B cell (primary cell): ENCODE data around the gene CCT8L2. TPM values are rescaled to one million over a fixed set of nuclear protein-coding genes. Genes with fewer than 3 reads are reported as not detected.
"Not testable (repeated sequence)": the region's sequence is repeated elsewhere in the genome, so short reads cannot be mapped to it uniquely, and the experiment has no call there.

Experiments used
- ATAC-seq: fragments of 200-7000 bp; cut with Tn5 transposase; one replicate; pipeline ENCODE4 v1.10.0; 2021; ENCODE audit warnings: low read depth, mild to moderate bottlenecking, moderate number of reproducible peaks, moderate library complexity
- CTCF ChIA-PET: fragments of 350-600 bp; sonication (Branson Sonifier 250); formaldehyde crosslinking; loops from one replicate; lab custom pipeline; 2021; ENCODE audit warnings: antibody characterized with exemption, inconsistent platforms; lab: Charles Lee
- POLR2A ChIA-PET: fragments of 350-600 bp; sonication (Branson Sonifier 250); formaldehyde crosslinking; loops from one replicate; lab custom pipeline; 2021; ENCODE audit warnings: antibody characterized with exemption; lab: Charles Lee
- DNase-seq: peaks from one replicate; pipeline ENCODE4 v3.0.0; 2013
- H2AFZ ChIP-seq: 2 replicates; pipeline ENCODE4 v1.6.1; 2012; ENCODE audit warnings: mild to moderate bottlenecking, low read depth, low read length; ENCODE audit not compliant: insufficient read depth, poor library complexity, severe bottlenecking
- H3K27ac ChIP-seq, 2 donors: 1 replicate in 1 of 2; 2 replicates in 1 of 2; pipeline ENCODE4 v1.5.1; 2012 to 2013; ENCODE audit warnings: low read length in 2 of 2, mild to moderate bottlenecking in 2 of 2, moderate library complexity in 1 of 2
- H3K27me3 ChIP-seq, 4 experiments: fragments of 200-600 bp in 1 of 4; sonication (generic) in 1 of 4; replicated peaks in 1 of 4; 1 replicate in 2 of 4; 2 replicates in 2 of 4; pipeline versions ENCODE4 v1.6.1 to v1.7.0; 2013 to 2016; ENCODE audit warnings: low read length in 3 of 4, mild to moderate bottlenecking in 2 of 4, mixed read lengths in 1 of 4, moderate library complexity in 1 of 4; ENCODE audit not compliant: insufficient read depth in 4 of 4, control insufficient read depth in 3 of 4; ENCODE audit errors: control extremely low read depth in 1 of 4
- H3K36me3 ChIP-seq, 2 experiments: replicated peaks in 1 of 2; 1 replicate in 1 of 2; 2 replicates in 1 of 2; pipeline versions ENCODE4 v1.6.1 to v1.7.1; 2013; ENCODE audit warnings: low read length in 1 of 2; ENCODE audit not compliant: insufficient read depth in 2 of 2, control insufficient read depth in 1 of 2; ENCODE audit errors: control extremely low read depth in 1 of 2, extremely low read depth in 1 of 2
- H3K4me1 ChIP-seq, 2 donors: fragments of 200-600 bp in 1 of 2; sonication (generic) in 1 of 2; 1 replicate in 1 of 2; 2 replicates in 1 of 2; pipeline versions ENCODE4 v1.5.1 to v1.6.1; 2013 to 2017; ENCODE audit warnings: low read length in 2 of 2; ENCODE audit not compliant: control insufficient read depth in 2 of 2, insufficient read depth in 2 of 2
- H3K4me2 ChIP-seq: replicated peaks from 2 replicates; pipeline ENCODE3; 2012; ENCODE audit warnings: mild to moderate bottlenecking, low read depth, low read length; ENCODE audit not compliant: poor library complexity, severe bottlenecking
- H3K4me3 ChIP-seq, 5 experiments: fragments of 200-600 bp in 1 of 5; sonication (generic) in 1 of 5; 1 replicate in 3 of 5; 2 replicates in 2 of 5; pipeline versions ENCODE4 v1.5.1 to v1.7.0; 2011 to 2016; ENCODE audit warnings: low read length in 4 of 5, mild to moderate bottlenecking in 4 of 5, low read depth in 2 of 5, control low read depth in 1 of 5, moderate library complexity in 1 of 5; ENCODE audit not compliant: insufficient read depth in 1 of 5; ENCODE audit errors: control extremely low read depth in 1 of 5, extremely low read depth in 1 of 5
- H3K79me2 ChIP-seq: fragments of 200-600 bp; sonication (generic); one replicate; pipeline ENCODE4 v1.6.0; 2016; ENCODE audit warnings: low read length; ENCODE audit not compliant: control insufficient read depth, insufficient read depth
- H3K9ac ChIP-seq: fragments of 200-600 bp; sonication (generic); 2 replicates; pipeline ENCODE4 v1.6.1; 2017; ENCODE audit warnings: mild to moderate bottlenecking, low read length, moderate library complexity
- H3K9me3 ChIP-seq, 3 donors: one replicate each; pipeline versions ENCODE4 v1.6.1 to v1.7.1; 2013; ENCODE audit warnings: low read length in 2 of 3; ENCODE audit not compliant: control insufficient read depth in 2 of 3, insufficient read depth in 1 of 3; ENCODE audit errors: control extremely low read depth in 1 of 3
- H4K20me1 ChIP-seq: 2 replicates; pipeline ENCODE4 v1.6.0; 2012; ENCODE audit warnings: mild to moderate bottlenecking, low read length; ENCODE audit not compliant: insufficient read depth, control insufficient read depth, poor library complexity, severe bottlenecking
- H3K27ac Mint-ChIP-seq: one replicate; pipeline ENCODE4 v1.8.0; 2021; ENCODE audit warnings: mixed read lengths
- H3K27me3 Mint-ChIP-seq: one replicate; pipeline ENCODE4 v1.8.0; 2021; ENCODE audit warnings: mixed read lengths
- H3K4me1 Mint-ChIP-seq: one replicate; pipeline ENCODE4 v1.8.0; 2021; ENCODE audit warnings: mixed read lengths
- H3K4me3 Mint-ChIP-seq: one replicate; pipeline ENCODE4 v1.8.0; 2021; ENCODE audit warnings: mixed read lengths
- H3K9me3 Mint-ChIP-seq: one replicate; pipeline ENCODE4 v1.8.0; 2022; ENCODE audit warnings: mixed read lengths; ENCODE audit not compliant: insufficient read depth
- EZH2 ChIP-seq: IDR thresholded peaks from 2 replicates; pipeline ENCODE4 v1.6.1; 2012; ENCODE audit warnings: borderline replicate concordance, low read depth, mild to moderate bottlenecking, moderate library complexity, low read length; ENCODE audit not compliant: insufficient read depth, poor library complexity, severe bottlenecking
- WGBS: methylation state at CpG from one replicate; pipeline ENCODE4 v1.1.5; 2013; ENCODE audit warnings: missing lambda C conversion rate; ENCODE audit not compliant: insufficient coverage; 5-methylcytosine and 5-hydroxymethylcytosine counted together
- intact Hi-C: fragments of 100-400 bp; cut with micrococcal nuclease; formaldehyde crosslinking; loops from one replicate; pipeline ENCODE4 v1.10.0; 2022
- polyA plus RNA-seq: library from polyadenylated mRNA; depleted of rRNA; stranded (reverse); fragments of >200 nt; gene quantifications from 2 replicates; pipeline ENCODE4 v1.2.3, GENCODE V29; 2012
- total RNA-seq, 2 donors: library from RNA; stranded (reverse); fragments of 120-200 nt in 1 of 2; gene quantifications; 1 replicate in 1 of 2; 2 replicates in 1 of 2; pipeline versions ENCODE4 v1.2.3 to v1.2.4, GENCODE V29; 2013 to 2022
- TF ChIP-seq, protein P1 (sequence below): fragments of 200-600 bp; IDR thresholded peaks from one replicate; pipeline ENCODE4 v1.8.0; 2022; ENCODE audit warnings: antibody characterized with exemption, mild to moderate bottlenecking

CCT8L2 gene
- total and polyA plus RNA-seq, 2 donors (not counting 1 experiment from before 2014, with no cell fraction given): not detected

GRCh38 chr22:16595251-16595650 is 2.6 kb upstream of the CCT8L2 start:
- H3K36me3 ChIP-seq, POLR2A ChIA-PET, H2AFZ ChIP-seq, H3K9me3 Mint-ChIP-seq, H3K27ac Mint-ChIP-seq, H4K20me1 ChIP-seq, H3K9me3 ChIP-seq, H3K27me3 ChIP-seq, H3K4me3 ChIP-seq, H3K4me1 ChIP-seq, H3K4me1 Mint-ChIP-seq, DNase-seq, H3K27ac ChIP-seq, H3K79me2 ChIP-seq, H3K9ac ChIP-seq, CTCF ChIA-PET, H3K4me3 Mint-ChIP-seq, intact Hi-C loops, H3K4me2 ChIP-seq, ATAC-seq: not testable (repeated sequence)
- 94% methylated on average over 6 of the region's 8 CpGs for WGBS
- peaks cover 18% of the 10 kb centered on the region for H3K27me3 Mint-ChIP-seq

DNA sequence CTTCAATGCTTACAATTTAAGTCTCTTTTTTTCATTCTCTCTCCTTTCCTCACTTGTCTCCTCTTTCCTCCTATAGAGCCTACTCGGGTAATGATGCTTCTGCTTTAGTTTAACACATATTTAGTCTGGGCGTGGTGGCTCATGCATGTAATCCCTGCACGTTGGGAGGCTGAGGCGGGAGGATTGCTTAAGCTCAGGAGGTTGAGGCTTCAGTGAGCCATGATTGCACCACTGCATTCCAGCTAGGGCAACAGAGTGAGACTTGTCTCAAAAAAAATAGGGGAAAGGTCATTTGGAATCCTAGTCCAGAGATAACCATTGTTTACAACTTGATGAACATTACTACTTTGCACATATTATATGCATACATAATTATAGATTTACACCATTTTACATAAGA is 1.4 kb upstream of the CCT8L2 start:
- H3K79me2 ChIP-seq: no peaks in the 10 kb centered on the region
- no peaks in the 10 kb centered on the region for H3K4me1 ChIP-seq
- WGBS: 83% methylated on average over 2 of the region's 4 CpGs

GRCh38 chr22:16592231-16592630 is 379 bp downstream of the CCT8L2 start:
- 95% methylated on average over 11 of the region's 11 CpGs for WGBS
- H3K9me3 ChIP-seq, ATAC-seq, H3K79me2 ChIP-seq, H3K4me2 ChIP-seq, H3K27me3 Mint-ChIP-seq, DNase-seq, CTCF ChIA-PET, H3K4me1 ChIP-seq, H2AFZ ChIP-seq, POLR2A ChIA-PET, H3K4me1 Mint-ChIP-seq, H3K36me3 ChIP-seq, H3K9me3 Mint-ChIP-seq, H3K4me3 Mint-ChIP-seq, H3K27ac Mint-ChIP-seq, H3K4me3 ChIP-seq, H3K27me3 ChIP-seq, H3K9ac ChIP-seq, intact Hi-C loops, H4K20me1 ChIP-seq, H3K27ac ChIP-seq: not testable (repeated sequence)

More for the DNA sequence above, 1.4 kb upstream of the CCT8L2 start:
- Histone ChIP-seq H4K20me1 (no peaks in the 10 kb centered on the region), H3K27ac (no peak overlapping the region), H2AFZ (no peak overlapping the region), H3K9me3 (no peaks in the 10 kb centered on the region), H3K36me3 (no peaks in the 10 kb centered on the region), H3K9ac (no peak overlapping the region), H3K4me2 (no peak overlapping the region), H3K27me3 (no peaks in the 10 kb centered on the region), H3K4me3 (no peak overlapping the region)
- Mint-ChIP-seq H3K4me1 (no peaks in the 10 kb centered on the region), H3K27ac (no peak overlapping the region), H3K9me3 (no peaks in the 10 kb centered on the region), H3K4me3 (no peak overlapping the region), H3K27me3 (peaks cover 8% of the 10 kb centered on the region)
- ChIA-PET POLR2A (no interaction called here), CTCF (no interaction called here)
- ATAC-seq (no peak), DNase-seq (no peak)
- TF ChIP-seq, protein P1, sequence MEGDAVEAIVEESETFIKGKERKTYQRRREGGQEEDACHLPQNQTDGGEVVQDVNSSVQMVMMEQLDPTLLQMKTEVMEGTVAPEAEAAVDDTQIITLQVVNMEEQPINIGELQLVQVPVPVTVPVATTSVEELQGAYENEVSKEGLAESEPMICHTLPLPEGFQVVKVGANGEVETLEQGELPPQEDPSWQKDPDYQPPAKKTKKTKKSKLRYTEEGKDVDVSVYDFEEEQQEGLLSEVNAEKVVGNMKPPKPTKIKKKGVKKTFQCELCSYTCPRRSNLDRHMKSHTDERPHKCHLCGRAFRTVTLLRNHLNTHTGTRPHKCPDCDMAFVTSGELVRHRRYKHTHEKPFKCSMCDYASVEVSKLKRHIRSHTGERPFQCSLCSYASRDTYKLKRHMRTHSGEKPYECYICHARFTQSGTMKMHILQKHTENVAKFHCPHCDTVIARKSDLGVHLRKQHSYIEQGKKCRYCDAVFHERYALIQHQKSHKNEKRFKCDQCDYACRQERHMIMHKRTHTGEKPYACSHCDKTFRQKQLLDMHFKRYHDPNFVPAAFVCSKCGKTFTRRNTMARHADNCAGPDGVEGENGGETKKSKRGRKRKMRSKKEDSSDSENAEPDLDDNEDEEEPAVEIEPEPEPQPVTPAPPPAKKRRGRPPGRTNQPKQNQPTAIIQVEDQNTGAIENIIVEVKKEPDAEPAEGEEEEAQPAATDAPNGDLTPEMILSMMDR: no peak
- no peak for TF ChIP-seq EZH2
- intact Hi-C loops: no loop called here
